HEK293 (cell line): ENCODE results near the gene CLEC12A.

Source experiments
- CTCF ChIP-seq: fragments of 450-650 bp; formaldehyde crosslinking; IDR thresholded peaks from 2 replicates; pipeline ENCODE4 v1.5.1; 2016; ENCODE audit warnings: missing biosample characterization, missing genetic modification characterization
- HOXA7 ChIP-seq: sonication (generic); formaldehyde crosslinking; IDR thresholded peaks from 2 replicates; pipeline ENCODE4 v1.8.1; 2022; ENCODE audit warnings: missing genetic modification reagents, borderline replicate concordance
- KLF7 ChIP-seq: fragments of 450-650 bp; formaldehyde crosslinking; IDR thresholded peaks from 2 replicates; pipeline ENCODE4 v1.5.1; 2016; ENCODE audit warnings: missing biosample characterization, missing genetic modification characterization, borderline replicate concordance
- MYNN ChIP-seq: fragments of 450-650 bp; formaldehyde crosslinking; IDR thresholded peaks from 2 replicates; pipeline ENCODE4 v1.5.1; 2016; ENCODE audit warnings: missing biosample characterization, missing genetic modification characterization, borderline replicate concordance
- PRDM2 ChIP-seq: fragments of 450-650 bp; formaldehyde crosslinking; IDR thresholded peaks from 2 replicates; pipeline ENCODE4 v1.5.1; 2016; ENCODE audit warnings: missing biosample characterization, missing genetic modification characterization, borderline replicate concordance
- SALL2 ChIP-seq: fragments of 450-650 bp; formaldehyde crosslinking; IDR thresholded peaks from 2 replicates; pipeline ENCODE4 v1.5.0; 2017; ENCODE audit warnings: missing biosample characterization, mild to moderate bottlenecking, missing genetic modification characterization, borderline replicate concordance
- ZNF133 ChIP-seq: fragments of 450-650 bp; formaldehyde crosslinking; IDR thresholded peaks from 2 replicates; pipeline ENCODE4 v1.5.1; 2016; ENCODE audit warnings: missing biosample characterization, missing genetic modification characterization
- ZNF174 ChIP-seq: fragments of 450-650 bp; formaldehyde crosslinking; IDR thresholded peaks from 2 replicates; pipeline ENCODE4 v1.5.0; 2017; ENCODE audit warnings: missing biosample characterization, mild to moderate bottlenecking, missing genetic modification characterization
- ZNF292 ChIP-seq: fragments of 450-650 bp; formaldehyde crosslinking; IDR thresholded peaks from 2 replicates; pipeline ENCODE4 v1.5.1; 2016; ENCODE audit warnings: low read depth, missing biosample characterization, missing genetic modification characterization, borderline replicate concordance
- ZNF549 ChIP-seq: fragments of 450-650 bp; IDR thresholded peaks from 2 replicates; pipeline ENCODE4 v1.5.1; 2018; ENCODE audit warnings: missing biosample characterization, missing genetic modification characterization, mild to moderate bottlenecking, inconsistent platforms, moderate library complexity
- ZNF555 ChIP-seq: fragments of 450-650 bp; formaldehyde crosslinking; conservative IDR thresholded peaks from 2 replicates; pipeline ENCODE4 v1.5.1; 2017; ENCODE audit warnings: missing biosample characterization, mild to moderate bottlenecking, missing genetic modification characterization, inconsistent platforms
- ZNF560 ChIP-seq: fragments of 450-650 bp; formaldehyde crosslinking; IDR thresholded peaks from 2 replicates; pipeline ENCODE4 v1.5.1; 2017; ENCODE audit warnings: missing biosample characterization, missing genetic modification characterization, borderline replicate concordance
- ZNF785 ChIP-seq: fragments of 450-650 bp; formaldehyde crosslinking; IDR thresholded peaks from 2 replicates; pipeline ENCODE4 v1.5.1; 2016; ENCODE audit warnings: missing biosample characterization, missing genetic modification characterization
- ZSCAN16 ChIP-seq: fragments of 450-650 bp; formaldehyde crosslinking; IDR thresholded peaks from 2 replicates; pipeline ENCODE4 v1.5.1; 2016; ENCODE audit warnings: missing biosample characterization, missing genetic modification characterization

GRCh38 chr12:10018386-10018785 is 47.2 kb downstream of the CLEC12A start:
- no peak for TF ChIP-seq ZNF549
- TF ChIP-seq CTCF (tag by site-specific recombination), result no peak
- no peak for TF ChIP-seq ZNF785
- TF ChIP-seq ZNF133 (tag by site-specific recombination), result no peak
- no peak for TF ChIP-seq PRDM2 (tag by site-specific recombination)
- no peak for TF ChIP-seq ZNF292
- TF ChIP-seq SALL2 (tag by site-specific recombination), result no peak
- TF ChIP-seq ZNF555 (tag by site-specific recombination), result no peak
- no peak for TF ChIP-seq ZNF560 (tag by site-specific recombination)
- no peak for TF ChIP-seq ZNF174 (tag by site-specific recombination)
- TF ChIP-seq KLF7 (tag by site-specific recombination), result no peak
- TF ChIP-seq ZSCAN16 (tag by site-specific recombination), result no peak
- TF ChIP-seq HOXA7 (CRISPR knock-in tag), result no peak
- TF ChIP-seq MYNN (tag by site-specific recombination), result no peak
